OCI-LY1 (cell line): ENCODE data around the gene IQGAP2.

ENCODE experiments used
- EZH2 ChIP-seq: fragments of 200-600 bp; sonication (generic), shearing (Covaris generic); IDR thresholded peaks from 2 replicates; pipeline ENCODE4 v1.8.0; 2017; ENCODE audit warnings: borderline replicate concordance, mixed run types, mild to moderate bottlenecking, antibody characterized with exemption, low read length, moderate library complexity, mixed read lengths
- TF ChIP-seq, protein P1 (sequence below): fragments of 200-600 bp; sonication (generic), shearing (Covaris generic); IDR thresholded peaks from 2 replicates; pipeline ENCODE4 v1.5.1; 2017; ENCODE audit warnings: mild to moderate bottlenecking, antibody characterized with exemption, low read length, moderate library complexity, mixed read lengths

DNA sequence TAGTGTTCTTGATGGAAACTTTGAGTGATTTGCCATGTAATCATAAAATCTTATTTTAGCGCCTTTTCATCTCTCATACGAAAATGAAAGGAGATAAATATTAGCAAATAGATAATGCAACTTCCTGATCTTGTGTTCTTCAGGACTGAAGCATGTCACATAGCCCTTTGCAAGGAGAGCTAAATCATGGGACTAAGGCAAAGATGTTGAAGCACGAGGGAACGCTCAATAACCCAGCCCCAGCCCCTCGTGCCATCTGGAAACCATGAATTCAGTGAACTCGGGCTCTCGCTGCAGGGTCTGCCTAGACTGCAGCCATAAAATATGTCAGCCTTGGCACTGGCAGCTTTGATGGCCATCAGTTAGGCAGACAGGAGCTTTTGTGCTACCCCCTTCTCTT, 161.9 kb downstream of the IQGAP2 start:
- TF ChIP-seq, protein P1, sequence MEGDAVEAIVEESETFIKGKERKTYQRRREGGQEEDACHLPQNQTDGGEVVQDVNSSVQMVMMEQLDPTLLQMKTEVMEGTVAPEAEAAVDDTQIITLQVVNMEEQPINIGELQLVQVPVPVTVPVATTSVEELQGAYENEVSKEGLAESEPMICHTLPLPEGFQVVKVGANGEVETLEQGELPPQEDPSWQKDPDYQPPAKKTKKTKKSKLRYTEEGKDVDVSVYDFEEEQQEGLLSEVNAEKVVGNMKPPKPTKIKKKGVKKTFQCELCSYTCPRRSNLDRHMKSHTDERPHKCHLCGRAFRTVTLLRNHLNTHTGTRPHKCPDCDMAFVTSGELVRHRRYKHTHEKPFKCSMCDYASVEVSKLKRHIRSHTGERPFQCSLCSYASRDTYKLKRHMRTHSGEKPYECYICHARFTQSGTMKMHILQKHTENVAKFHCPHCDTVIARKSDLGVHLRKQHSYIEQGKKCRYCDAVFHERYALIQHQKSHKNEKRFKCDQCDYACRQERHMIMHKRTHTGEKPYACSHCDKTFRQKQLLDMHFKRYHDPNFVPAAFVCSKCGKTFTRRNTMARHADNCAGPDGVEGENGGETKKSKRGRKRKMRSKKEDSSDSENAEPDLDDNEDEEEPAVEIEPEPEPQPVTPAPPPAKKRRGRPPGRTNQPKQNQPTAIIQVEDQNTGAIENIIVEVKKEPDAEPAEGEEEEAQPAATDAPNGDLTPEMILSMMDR = no peak
- TF ChIP-seq EZH2 = no peak
